Activated CD4-positive, alpha-beta T cell treated with anti-CD3 and anti-CD28 coated beads, Interleukin-2, amount 50 U/mL, for 4 hours (primary cell): ENCODE results near the gene ARHGAP27.

Experiments
- DNase-seq, 2 experiments: peaks; one replicate each; pipeline ENCODE4 v3.0.0-alpha.2; 2020

Gene ARHGAP27

DNA sequence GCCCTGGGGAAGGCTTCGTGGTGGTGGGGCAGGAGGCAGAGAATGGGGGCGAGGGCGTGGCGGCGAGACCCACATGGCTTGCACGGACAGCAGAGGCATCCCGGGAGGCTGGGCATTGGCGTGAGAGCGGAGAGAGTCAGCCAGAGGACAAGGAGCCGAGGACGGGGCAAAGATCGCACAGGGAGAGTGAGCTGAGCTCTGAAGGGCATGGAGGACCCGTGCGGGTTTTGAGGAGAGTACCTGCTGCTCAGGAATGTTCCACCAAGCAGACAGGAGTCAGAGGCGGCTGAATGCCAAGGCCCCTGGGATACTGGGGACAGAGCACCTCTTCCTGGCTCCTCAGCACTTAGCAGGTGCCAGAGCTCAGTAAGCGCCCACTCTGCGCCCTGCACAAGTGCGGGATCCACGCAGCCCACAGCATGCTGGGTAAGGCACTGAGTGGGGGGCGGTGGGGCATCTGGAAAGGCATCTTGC is 47.8 kb downstream of the ARHGAP27 start:
- no peak for DNase-seq

DNA sequence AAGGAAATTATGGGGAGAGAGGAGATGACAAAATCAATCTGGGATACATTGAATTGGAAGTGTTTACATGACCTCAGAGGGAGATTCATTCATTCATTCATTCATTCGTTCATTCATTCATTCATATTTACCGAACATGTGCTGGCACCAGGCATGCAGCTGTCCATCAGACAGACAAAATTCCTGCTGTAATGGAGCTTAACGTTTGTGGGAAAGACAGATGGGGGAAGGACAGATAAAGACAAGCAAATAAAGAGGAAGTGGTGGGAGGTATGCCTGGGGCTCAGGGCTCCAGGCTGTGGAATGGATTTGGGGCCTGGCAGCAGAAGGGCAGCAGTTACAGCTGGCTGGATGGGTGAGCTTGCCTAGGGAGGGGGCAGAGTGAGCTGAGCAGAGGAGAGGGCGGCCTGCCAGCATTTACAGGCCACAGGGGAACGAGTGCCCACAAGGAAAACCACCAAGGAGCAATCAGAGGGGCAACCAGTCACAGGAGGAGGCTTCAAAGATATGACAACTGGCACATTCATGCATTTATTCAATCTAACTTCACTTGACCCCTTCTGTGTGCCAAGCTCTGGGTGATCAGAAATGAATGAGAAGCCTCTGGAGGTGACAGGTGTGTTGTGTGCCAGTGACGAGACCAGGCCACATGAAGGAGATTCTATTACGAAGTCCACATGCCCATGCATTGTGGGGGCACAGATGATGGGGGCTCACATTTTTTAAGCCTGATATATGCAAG is 48.5 kb downstream of the ARHGAP27 start:
- DNase-seq, result no peak

DNA sequence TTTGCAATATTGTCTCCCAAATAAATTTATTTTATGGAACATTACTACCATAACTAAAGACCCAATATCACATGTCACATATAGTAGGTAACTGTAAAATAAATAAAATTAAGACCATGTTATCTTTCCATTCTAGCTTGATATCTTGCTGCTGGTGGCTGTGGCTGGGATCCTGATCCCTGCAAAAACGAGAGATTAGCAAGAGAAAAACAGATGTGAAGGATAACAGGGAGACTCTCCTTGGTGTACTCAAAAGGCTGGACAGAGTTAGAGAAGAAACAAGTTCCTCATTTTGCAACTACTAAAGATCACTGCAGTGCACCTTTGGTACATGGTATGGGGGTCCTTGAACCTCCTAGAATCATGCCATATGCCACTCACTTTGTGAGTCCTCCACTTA is 49.7 kb downstream of the ARHGAP27 start:
- no peak for DNase-seq

DNA sequence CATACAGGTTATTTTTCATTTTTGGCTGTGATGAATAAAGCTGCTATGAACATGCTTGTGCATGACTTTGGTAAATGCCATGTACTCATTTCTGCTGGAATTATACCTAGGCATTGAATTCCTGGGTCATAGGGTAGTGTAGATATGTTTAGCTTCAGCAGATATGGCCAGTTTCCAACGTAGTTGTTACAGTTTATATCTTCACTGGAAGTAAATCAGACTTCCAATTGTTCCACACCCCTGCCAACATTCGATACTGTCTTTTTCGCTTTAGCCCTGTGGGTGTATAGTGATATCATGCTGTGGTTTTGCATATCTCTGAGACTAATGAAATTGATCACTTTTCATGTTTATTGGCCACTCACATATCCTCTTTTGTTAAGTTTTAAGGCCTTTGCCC is 50.4 kb downstream of the ARHGAP27 start:
- no peak for DNase-seq

DNA sequence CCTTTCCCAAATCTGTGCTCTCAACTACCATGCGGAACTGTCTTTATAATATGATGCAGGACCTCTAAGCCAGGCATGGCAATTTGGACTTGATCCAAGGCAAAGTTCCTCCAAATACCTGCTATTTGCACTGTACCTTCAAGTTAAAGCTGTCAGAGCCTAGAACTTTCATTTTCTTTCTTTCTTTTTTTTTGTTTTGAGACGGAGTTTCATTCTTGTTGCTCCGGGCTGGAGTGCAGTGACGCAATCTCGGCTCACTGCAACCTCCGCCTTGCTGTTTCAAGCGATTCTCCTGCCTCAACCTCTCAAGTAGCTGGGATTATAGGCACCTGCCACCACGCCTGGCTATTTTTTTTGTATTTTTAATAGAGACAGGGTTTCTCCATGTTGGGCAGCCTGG is 51.7 kb downstream of the ARHGAP27 start:
- DNase-seq, result no peak

DNA sequence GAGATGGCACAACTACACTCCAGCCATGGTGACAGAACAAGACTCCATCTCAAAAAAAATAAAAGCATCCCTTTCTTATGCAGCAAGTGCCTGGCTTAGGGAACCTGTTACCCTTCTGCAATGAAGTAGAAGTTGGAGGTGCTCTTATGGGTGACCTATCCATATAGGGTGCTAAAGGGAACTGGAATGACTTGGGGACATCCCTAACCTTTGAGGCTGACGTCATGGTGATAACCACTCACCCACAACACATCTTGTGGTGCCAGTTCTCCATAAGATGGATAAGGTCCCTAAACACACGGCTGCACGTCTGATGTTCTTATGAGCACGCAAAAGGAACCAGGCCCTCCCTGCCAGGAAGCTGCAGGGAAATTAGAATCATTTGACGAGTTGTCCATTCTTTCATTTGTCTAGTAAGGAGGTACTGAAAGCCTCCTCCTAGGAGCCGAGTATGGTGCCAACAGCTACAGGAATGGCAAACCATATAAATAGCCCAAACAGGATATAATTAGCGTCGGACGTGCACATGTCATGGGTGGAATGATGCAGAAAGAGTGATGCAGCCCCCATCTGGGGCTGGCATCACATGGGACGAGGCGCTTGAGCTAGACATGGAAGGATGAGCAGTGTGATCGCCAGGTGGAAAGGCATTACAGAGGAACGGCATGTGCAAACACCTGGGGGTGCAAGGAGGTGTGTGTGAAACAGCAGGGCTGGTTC is 52.5 kb downstream of the ARHGAP27 start:
- DNase-seq, result no peak

DNA sequence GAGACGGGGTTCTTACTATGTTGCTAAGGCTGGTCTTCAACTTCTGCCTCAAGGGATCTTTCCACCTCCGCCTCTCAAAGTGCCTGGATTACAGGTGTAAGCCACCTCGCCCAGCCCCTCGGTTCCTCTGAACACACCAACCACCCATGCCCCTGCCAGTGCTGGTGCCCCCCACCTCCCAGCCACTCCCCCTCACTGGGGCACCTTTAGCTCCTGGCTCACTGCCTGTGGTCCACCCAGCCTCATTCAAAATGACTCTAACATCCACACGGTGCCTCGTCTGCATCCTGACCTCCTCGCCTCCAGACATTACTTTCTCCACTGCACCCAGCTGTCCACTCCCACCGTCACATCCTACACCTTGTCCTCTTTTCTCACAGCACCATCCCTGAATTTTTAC is 55.3 kb downstream of the ARHGAP27 start:
- no peak for DNase-seq

DNA sequence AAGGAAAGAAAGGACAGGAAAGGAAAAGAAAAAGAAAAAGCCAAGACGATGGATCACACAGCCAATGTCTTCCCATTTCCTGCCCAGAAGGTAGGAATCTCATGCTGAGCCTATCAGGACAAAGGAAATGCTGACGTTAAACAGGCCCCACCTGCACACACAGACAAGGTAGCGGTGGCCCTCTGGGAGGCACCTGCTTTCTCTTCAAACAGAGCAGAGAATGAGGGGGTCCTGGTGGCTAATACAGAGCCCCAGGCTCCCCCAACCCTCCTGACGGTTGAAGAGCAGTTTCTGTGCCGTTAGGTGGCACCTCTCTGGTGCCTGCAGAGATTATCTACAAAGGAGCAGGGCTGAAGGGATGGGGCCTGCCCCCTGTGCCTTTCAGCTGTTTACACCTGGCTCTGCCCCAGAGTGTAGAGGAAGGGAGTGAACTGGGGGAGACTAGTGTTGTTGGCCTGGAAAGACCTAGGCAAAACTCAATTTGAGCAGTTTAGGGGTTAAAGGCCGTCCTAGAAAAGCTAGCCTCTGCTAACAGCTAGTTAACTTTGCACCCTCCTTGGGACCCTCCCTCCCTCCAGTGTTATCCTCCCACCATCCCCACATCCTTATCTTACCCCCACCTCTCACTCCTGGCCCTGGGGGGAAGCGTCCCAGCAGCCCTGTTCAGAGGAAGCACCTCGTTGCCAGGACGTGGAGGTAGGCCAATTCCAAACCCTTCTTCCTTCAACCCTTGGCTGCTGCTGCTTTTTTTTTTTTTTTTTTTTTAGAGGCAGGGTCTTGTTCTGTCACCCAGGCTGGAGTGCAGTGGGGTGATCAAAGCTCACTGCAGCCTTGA is 56.3 kb downstream of the ARHGAP27 start:
- no peak for DNase-seq

DNA sequence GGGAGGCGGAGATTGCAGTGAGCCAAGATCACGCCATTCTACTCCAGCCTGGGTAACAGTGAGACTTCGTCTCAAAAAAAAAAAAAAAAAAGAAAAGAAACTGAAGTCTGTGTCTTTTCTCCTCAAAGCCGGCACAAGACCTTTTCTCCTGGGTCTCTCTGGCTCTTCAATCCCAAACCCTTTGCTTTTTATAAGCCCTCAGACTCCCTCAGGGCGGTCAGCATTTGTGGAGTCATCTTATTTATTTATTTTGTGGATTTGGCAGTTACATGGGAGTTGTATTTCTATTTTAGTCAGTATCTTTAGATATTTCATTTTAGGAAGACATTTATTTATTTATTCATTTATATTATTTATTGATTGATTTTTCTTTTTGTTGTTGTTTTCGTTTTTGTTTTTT is 58.2 kb downstream of the ARHGAP27 start:
- no peak for DNase-seq

DNA sequence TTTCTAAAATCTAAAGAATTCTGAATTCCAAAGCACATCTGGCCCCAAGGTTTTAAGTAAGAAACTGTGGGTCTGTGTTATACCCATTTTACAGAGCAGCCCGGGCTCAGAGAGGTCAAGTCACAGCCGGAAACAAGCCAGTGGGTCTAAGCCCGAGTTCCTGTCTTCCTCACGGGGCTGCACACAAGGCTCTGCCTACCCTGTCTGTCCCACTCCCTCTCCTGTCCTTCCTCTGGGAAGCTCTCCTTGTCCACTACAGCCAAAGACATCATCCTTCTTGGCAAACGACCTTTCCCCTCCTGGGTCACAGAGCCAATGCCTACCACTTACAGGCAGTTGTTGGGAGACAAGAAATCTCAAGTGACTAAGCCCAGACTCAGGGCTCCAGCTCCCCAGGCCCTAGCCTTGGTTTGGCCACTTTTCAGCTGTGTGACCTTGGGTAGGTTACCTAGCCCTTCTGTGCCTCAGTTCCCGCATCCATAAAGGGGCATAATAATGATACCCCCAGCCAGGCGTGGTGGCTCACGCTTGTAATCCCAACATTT is 60.3 kb downstream of the ARHGAP27 start:
- no peak for DNase-seq

DNA sequence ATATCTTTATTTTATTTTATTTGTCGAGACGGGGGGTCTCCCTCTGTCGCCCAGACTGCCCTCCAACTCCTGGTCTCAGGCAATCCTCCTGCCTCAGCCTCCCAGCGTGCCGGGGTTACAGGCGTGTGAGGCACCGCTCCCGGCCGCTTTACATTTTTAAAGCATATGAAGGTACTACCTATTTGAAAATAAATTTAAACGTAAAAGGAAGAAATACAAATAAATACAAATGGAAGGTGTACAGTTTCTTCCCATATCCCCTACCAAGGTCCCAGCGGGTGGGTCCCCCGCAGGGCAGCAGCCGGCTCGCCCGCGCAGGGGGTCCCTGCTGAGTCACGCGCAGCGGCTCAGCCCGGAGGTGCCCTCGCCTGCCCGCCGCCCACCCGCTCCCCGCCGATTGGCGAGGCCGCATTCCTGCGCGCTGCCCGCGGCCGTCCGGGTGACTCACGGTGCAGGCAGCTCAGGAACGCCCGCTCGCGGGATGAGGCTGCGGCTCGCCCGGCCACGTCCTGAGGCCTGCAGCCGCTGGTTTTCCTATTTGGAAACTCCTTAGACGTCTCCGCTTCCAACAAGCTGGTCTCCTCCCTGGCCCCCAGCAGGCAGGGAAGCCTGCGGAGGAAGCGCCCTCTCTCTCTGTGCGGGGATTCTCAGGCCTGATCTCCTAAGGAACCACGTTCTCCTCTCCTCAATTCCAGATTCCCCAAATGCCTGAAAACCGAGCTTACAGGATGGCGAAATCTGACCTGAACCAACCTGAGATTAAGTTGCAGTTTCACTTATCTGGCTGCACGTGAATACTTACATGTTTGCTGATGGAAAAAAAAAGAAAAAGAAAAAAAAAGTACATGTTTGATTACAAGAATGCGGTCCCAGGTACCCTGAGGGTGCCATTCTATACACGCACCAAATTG is 61.0 kb downstream of the ARHGAP27 start:
- no peak for DNase-seq

DNA sequence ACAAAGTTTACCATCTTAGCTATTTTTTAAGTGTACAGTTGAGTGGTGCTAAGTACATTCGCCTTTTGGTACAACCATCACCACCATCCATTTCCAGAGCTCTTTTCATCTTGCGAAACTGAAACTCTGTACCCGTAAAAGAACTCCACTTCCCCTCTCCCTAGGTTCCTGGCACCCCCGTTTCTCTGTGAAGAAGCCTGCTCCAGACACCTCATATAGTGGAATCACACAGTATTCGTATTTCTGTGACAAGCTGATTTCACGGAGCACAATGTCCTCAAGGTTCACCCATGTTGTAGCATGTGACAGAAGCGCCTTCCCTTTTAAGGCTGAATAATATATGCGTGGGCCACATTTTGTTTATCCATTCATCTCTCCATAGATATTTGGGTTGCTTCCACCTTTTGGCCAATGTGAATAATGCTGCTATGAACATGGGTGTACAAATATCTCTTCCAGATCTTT is 61.7 kb downstream of the ARHGAP27 start:
- DNase-seq, result no peak

DNA sequence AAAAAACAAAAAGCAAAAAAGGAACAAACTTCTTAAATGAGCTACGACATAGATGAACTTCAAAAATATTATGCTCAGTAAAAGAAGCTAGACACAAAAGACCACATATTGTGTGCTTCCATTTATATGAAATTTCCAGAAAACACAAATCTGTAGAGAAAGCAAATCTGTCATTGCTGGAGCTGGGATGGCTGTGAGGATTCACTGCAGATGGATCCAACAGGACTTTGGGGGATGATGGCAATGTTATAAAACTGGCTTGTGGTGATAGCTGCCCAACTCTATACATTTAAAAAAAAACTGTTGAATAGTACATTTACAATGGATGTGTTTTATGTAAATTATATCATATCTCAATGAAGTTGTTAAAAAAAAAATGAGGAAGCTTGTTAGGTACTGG is 63.2 kb downstream of the ARHGAP27 start:
- no peak for DNase-seq

DNA sequence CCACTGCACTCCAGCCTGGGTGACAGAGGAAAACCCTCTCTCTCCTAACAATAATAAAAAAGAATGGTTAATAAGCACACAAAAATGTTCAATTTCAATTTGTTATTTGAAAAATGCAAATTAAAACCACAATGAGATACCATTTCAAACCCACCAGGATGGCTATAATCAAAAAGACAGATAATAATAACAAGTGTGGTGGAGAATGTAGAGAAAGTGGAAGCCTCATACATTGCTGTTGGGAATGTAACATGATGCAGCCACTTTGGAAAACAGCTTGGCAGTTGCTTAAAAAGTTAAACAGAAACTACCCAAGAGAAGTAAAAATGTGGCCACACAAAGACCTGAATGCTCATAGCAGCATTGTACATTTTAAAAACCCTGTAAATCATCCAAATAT is 64.0 kb downstream of the ARHGAP27 start:
- no peak for DNase-seq

DNA sequence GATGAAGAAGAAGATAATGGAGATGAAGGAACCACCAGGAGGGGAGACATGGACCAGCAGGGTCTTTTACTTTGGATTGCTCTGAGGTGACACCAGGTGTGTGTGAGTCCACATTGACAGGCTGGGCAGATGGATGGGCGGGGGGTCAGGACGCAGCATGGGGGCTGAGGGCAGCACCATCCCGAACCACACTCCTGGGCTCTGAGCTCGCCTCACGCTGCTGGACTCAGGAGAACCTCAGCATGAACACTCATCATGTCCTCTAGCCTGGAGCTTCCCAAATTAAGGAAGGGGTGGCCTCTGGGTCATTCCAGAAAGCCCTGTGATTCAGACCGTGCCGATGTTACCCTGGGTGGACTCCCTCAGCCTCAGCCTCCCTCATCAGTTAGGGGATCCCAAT is 65.5 kb downstream of the ARHGAP27 start:
- DNase-seq, result no peak

DNA sequence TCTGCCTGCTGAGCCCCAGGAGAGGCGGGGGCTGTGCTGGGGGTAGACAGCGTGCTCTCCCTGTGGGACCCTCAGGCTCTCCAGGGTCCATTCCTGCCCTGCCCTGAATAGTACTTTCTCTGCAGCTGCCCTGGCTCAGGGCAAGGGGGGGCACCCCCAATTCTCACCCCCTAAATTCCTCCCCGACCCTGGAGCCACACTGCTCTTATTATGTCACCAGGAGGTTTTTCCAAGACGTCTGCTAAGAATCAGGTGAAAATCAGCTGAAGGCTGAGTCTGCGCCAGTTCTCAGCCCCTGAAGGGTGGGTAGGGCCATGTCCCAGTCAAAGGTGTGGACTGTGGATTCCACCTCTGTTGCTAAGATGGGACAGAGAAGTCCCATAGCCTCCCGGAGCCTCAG is 66.0 kb downstream of the ARHGAP27 start:
- DNase-seq, result no peak

DNA sequence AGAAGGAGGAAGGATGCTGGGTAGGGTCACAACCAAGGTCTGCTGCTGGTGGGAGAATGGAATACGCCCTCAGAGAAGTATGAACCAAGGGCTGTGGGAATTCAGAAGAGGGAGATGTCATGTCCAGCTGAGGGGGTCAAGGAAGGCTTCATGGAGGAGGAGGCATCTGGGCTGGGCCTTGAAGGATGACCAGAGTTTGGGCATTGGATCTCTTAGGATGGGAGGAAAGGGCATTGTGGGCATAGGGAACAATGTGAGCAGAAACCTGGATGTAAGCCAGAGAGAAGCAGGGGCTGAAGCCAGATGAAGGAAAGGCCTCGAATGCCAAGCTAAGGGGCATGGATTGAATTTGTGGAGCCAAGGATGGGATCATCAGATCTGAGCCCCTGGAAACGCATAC is 66.6 kb downstream of the ARHGAP27 start:
- no peak for DNase-seq

DNA sequence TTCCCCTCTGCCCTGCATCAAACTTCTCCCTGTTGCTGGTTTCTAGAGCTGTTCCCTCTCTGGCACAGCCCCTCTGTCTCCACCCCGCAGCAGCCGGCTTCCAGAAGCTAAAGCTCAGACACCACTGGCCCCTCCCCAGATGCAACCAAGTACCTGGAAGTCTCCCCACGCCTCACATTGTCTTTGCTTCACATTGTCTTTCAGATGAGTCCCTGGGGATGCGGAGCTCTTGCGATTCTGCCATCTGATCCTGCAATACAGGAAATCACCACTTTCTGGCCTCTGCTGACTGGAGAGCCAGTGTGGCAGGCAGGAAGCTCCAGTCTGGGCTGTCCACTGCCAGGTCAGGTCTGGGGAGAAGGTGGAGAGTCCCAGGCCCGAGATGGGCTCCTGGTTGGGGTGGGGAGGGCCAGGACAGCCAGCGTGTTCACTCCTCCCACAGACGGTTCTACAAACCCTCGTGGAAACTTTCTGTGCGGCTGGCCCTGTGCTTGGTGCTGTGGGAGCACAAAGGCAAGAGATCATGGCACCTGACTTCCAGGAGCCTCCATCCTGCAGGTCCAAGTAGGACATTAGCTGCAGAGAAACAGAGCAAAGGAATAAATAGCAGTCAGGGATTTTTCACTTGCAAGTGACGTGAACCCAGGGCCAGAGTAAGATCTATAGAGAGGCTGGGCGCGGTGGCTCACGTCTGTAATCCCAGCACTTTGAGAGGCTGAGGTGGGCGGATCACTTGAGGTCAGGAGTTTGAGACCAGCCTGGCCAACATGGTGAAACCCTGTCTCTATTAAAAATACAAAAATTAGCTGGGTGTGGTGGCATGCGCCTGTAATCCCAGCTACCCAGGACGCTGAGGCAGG is 67.9 kb downstream of the ARHGAP27 start:
- no peak for DNase-seq

DNA sequence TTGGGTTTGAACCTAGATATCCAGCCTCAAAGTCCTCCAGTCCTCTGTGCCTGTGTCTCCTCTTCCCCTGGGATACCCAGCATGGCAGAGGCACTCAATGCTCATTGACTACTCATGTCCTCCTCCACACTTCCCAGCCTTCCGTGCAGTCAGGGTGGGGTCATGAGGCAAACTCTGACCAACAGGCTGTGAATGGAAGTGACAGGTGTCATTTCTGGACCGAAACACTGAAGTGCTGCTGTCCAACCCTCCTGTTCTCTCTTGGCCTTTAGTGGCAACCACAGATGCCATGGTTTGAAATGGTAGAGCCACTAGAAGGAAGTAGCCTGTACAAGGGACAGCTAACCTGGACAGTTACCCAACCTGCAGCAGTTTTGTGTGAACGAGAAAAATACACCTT is 69.2 kb downstream of the ARHGAP27 start:
- no peak for DNase-seq

DNA sequence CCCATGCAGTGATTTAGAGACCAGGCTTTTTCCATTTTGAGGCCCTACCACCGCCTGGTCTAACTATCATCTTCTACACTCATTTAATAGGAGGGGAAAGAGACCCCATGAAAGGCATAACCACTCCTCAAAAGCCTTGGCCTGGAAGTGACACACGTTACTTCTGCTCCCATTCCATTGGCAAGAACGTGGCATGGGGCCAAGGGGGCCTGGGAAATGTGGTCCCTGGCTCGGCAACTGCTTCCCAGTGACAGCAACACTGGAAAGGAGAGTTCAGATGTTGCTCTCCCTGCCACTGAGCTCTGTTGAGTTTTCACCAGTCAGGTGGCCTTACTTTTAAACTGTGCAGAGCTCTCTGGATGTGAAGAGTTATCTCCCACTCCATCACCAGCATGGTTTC is 70.7 kb downstream of the ARHGAP27 start:
- no peak for DNase-seq

DNA sequence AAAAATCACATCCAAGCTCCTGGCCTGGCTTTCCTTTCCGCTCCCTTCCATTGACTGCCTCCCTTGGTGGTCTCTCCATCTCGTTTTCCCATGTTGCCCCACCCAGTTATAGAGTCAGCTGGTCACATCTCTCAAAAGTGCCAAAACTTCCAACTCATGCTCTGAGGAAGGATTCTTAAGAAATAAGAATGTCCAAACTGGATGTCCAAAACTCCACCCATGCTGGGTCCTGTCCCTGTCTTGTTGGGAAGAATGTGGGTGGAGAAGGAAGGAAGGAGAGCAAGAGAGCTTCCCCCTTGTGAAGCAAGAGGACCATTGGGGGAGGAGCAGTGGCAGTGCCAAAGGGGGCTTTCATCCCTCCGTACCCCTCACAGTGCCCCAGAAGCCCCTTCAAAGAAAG is 71.2 kb downstream of the ARHGAP27 start:
- DNase-seq, result no peak
